ENCODE measurements around the gene CLIP2. TPM values are rescaled to one million over a fixed set of nuclear protein-coding genes. Genes with fewer than 3 reads are reported as not detected.

The CLIP2 gene
- total RNA-seq, 1 experiment from 2014 or later = 39.9 TPM

GRCh38 chr7:74404741-74405140 is 115.5 kb downstream of the CLIP2 start:
- intact Hi-C loops (cut with micrococcal nuclease; ENCODE audit: unreplicated experiment) (loop anchor here (5.0 kb wide), 1 partner anchor 127 kb away; no protein-coding TSS in a partner anchor), in situ Hi-C loops (cut with HindIII; ENCODE audit: low pct_unique_long_range_greater_than_20kb, low sequenced_read_pairs) (no loop called here)
- H3K4me1 ChIP-seq (ENCODE audit: control insufficient read depth, insufficient read depth, low read length) = no peaks in the 10 kb centered on the region
- ATAC-seq (no peak), DNase-seq (ENCODE audit: low read depth, low spot score) (no peak)
- H3K27ac ChIP-seq (ENCODE audit: low read length) = no peak overlapping the region
- H3K9me3 ChIP-seq (ENCODE audit: control insufficient read depth, insufficient read depth, low read depth, low read length) = no peaks in the 10 kb centered on the region
- ChIA-PET CTCF (no interaction called here), POLR2A (no interaction called here)
- no peak overlapping the region for H3K4me3 ChIP-seq (ENCODE audit: low read depth in 2 of 2, low read length in 2 of 2)
- no peaks in the 10 kb centered on the region for H3K27me3 ChIP-seq (ENCODE audit: control insufficient read depth, insufficient read depth, low read length)
- TF ChIP-seq, protein P1, sequence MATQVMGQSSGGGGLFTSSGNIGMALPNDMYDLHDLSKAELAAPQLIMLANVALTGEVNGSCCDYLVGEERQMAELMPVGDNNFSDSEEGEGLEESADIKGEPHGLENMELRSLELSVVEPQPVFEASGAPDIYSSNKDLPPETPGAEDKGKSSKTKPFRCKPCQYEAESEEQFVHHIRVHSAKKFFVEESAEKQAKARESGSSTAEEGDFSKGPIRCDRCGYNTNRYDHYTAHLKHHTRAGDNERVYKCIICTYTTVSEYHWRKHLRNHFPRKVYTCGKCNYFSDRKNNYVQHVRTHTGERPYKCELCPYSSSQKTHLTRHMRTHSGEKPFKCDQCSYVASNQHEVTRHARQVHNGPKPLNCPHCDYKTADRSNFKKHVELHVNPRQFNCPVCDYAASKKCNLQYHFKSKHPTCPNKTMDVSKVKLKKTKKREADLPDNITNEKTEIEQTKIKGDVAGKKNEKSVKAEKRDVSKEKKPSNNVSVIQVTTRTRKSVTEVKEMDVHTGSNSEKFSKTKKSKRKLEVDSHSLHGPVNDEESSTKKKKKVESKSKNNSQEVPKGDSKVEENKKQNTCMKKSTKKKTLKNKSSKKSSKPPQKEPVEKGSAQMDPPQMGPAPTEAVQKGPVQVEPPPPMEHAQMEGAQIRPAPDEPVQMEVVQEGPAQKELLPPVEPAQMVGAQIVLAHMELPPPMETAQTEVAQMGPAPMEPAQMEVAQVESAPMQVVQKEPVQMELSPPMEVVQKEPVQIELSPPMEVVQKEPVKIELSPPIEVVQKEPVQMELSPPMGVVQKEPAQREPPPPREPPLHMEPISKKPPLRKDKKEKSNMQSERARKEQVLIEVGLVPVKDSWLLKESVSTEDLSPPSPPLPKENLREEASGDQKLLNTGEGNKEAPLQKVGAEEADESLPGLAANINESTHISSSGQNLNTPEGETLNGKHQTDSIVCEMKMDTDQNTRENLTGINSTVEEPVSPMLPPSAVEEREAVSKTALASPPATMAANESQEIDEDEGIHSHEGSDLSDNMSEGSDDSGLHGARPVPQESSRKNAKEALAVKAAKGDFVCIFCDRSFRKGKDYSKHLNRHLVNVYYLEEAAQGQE (IDR thresholded peaks at IDR 0.05; ENCODE audit: insufficient read depth in 1 of 2, low read depth in 2 of 2, low read length in 1 of 2) = no peak
- no peak for TF ChIP-seq SIN3A (IDR thresholded peaks at IDR 0.05; ENCODE audit: borderline replicate concordance, insufficient read depth, low read depth, low read length)
- TF ChIP-seq POLR2AphosphoS5 (IDR thresholded peaks at IDR 0.05; ENCODE audit: low read depth, low read length) = no peak
- TF ChIP-seq, protein P2, sequence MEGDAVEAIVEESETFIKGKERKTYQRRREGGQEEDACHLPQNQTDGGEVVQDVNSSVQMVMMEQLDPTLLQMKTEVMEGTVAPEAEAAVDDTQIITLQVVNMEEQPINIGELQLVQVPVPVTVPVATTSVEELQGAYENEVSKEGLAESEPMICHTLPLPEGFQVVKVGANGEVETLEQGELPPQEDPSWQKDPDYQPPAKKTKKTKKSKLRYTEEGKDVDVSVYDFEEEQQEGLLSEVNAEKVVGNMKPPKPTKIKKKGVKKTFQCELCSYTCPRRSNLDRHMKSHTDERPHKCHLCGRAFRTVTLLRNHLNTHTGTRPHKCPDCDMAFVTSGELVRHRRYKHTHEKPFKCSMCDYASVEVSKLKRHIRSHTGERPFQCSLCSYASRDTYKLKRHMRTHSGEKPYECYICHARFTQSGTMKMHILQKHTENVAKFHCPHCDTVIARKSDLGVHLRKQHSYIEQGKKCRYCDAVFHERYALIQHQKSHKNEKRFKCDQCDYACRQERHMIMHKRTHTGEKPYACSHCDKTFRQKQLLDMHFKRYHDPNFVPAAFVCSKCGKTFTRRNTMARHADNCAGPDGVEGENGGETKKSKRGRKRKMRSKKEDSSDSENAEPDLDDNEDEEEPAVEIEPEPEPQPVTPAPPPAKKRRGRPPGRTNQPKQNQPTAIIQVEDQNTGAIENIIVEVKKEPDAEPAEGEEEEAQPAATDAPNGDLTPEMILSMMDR (IDR thresholded peaks at IDR 0.05) = no peak
- no peak for TF ChIP-seq TCF7L2 (IDR thresholded peaks at IDR 0.05; ENCODE audit: low read depth, low read length)
- H3K36me3 ChIP-seq (ENCODE audit: control insufficient read depth, insufficient read depth, low read length) = no peaks in the 10 kb centered on the region; the same call in 1 of the 2 replicates
- TSS peak; percentile 75 for BruUV-seq (replicated peaks)

DNA sequence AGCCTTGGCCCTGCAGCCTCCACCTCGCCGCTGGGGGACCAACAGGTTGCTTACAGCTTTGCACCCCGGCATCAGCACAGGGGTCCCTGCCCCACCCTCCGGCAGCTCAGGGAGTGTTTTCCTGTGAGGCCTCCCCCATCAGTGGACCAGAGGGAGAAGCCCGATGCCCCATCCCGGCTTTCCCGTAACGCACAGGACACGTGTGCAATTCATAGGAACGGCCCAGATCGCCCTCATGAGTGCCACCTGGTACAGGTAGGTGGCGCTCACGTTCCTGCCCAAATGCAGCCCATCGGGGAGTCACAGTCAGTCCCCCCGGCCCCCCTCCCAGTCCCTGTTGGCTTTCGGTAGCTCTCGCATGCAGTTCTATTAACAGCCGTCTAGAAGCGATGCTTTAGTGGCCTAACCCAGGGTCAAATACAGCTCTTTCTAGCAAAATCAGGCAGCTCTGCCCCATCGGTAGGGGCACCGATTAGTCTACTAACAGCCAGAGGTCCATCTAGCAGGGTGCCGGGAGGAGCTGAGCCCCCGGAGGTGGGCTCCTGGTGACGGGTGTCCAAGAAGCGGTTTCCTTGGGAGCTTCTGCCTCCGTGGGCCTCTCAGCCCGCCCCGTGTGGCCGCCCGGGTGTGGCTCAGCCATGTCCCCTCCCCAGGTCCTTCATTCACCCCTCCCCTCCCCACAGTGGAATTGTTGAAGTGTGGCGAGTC is 116.1 kb downstream of the CLIP2 start:
- no peaks in the 10 kb centered on the region for H3K4me1 ChIP-seq (ENCODE audit: control insufficient read depth, insufficient read depth, low read length)
- ChIA-PET POLR2A (interaction anchor here (0.7 kb wide), 1 partner anchor 54 kb away, joined by 9 read pairs; no protein-coding TSS in a partner anchor), CTCF (interaction anchor here (0.6 kb wide), 1 partner anchor 631 kb away, joined by 7 read pairs; no protein-coding TSS in a partner anchor)
- H3K9me3 ChIP-seq (ENCODE audit: control insufficient read depth, insufficient read depth, low read depth, low read length) = no peaks in the 10 kb centered on the region
- TF ChIP-seq, protein P2 (IDR thresholded peaks at IDR 0.05) = peak; percentile 79
- TF ChIP-seq POLR2AphosphoS5 (IDR thresholded peaks at IDR 0.05; ENCODE audit: low read depth, low read length) = no peak
- DNase-seq (ENCODE audit: low read depth, low spot score) (no peak), ATAC-seq (0 out of 2 replicates have a peak, but pooled peaks have one; percentile 16)
- no peaks in the 10 kb centered on the region for H3K27me3 ChIP-seq (ENCODE audit: control insufficient read depth, insufficient read depth, low read length)
- in situ Hi-C loops (cut with HindIII; ENCODE audit: low pct_unique_long_range_greater_than_20kb, low sequenced_read_pairs) (no loop called here), intact Hi-C loops (cut with micrococcal nuclease; ENCODE audit: unreplicated experiment) (no loop called here)
- BruUV-seq (replicated peaks) = no TSS peak
- H3K36me3 ChIP-seq (ENCODE audit: control insufficient read depth, insufficient read depth, low read length) = no peaks in the 10 kb centered on the region; the same call in 1 of the 2 replicates
- no peak overlapping the region for H3K4me3 ChIP-seq (ENCODE audit: low read depth in 2 of 2, low read length in 2 of 2)
- no peak overlapping the region for H3K27ac ChIP-seq (ENCODE audit: low read length)

Data from Panc1 (cell line).